HepG2 (cell line): ENCODE measurements around the gene MAPRE3. TPM values are rescaled to one million over a fixed set of nuclear protein-coding genes. Genes with fewer than 3 reads are reported as not detected.
A peak's percentile ranks its signal among the peaks of the same experiment; 100 is the strongest.

ENCODE experiments used
- MED13 ChIP-seq: sonication (generic); formaldehyde crosslinking; IDR thresholded peaks from 2 replicates; pipeline ENCODE4 v1.5.0; 2020; ENCODE audit warnings: missing genetic modification reagents
- NCOR1 ChIP-seq: fragments of 200-600 bp; sonication (generic); IDR thresholded peaks from 2 replicates; pipeline ENCODE4 v1.7.0; 2017; ENCODE audit warnings: antibody characterized with exemption, low read length, borderline replicate concordance
- PTBP1 ChIP-seq: fragments of 200-400 bp; formaldehyde crosslinking; IDR thresholded peaks from 2 replicates; pipeline ENCODE4 v1.6.1; 2018; ENCODE audit warnings: low read length, low read depth; ENCODE audit not compliant: poor library complexity, severe bottlenecking
- SSRP1 ChIP-seq: IDR thresholded peaks from 2 replicates; pipeline ENCODE4 v1.6.1; 2016; ENCODE audit warnings: control low read depth
- ZFP62 ChIP-seq: sonication (generic); formaldehyde crosslinking; IDR thresholded peaks from 2 replicates; pipeline ENCODE4 v1.4.0; 2020; ENCODE audit warnings: missing genetic modification reagents
- ZNF292 ChIP-seq: sonication (generic); formaldehyde crosslinking; IDR thresholded peaks from 2 replicates; pipeline ENCODE4 v1.8.1; 2022; ENCODE audit warnings: mild to moderate bottlenecking, low read depth, missing genetic modification reagents, borderline replicate concordance
- polyA plus RNA-seq, 8 experiments: library from polyadenylated mRNA; depleted of rRNA in 3 of 8; stranded (reverse) in 7 of 8; unstranded in 1 of 8; fragments of >200 nt; fragmentation: Illumina TruSeq in 4 of 8; extraction: Trizol in 4 of 8; gene quantifications; 2 replicates each; pipeline versions ENCODE4 v1.2.1 to v1.2.3, GENCODE V29; 2011 to 2016; ENCODE audit warnings: low read depth in 4 of 8, missing spikeins in 1 of 8, mixed read lengths in 1 of 8; ENCODE audit not compliant: insufficient read depth in 1 of 8
- total RNA-seq, 5 experiments: library from RNA; depleted of rRNA; stranded (reverse); fragments of >200 nt; fragmentation: Illumina TruSeq; extraction: Trizol; gene quantifications; 2 replicates each; pipeline ENCODE4 v1.2.3, GENCODE V29; 2016; ENCODE audit warnings: low read depth in 1 of 5
- TF ChIP-seq, protein P1 (sequence below): sonication (generic); formaldehyde crosslinking; IDR thresholded peaks from 2 replicates; pipeline ENCODE4 v1.4.0; 2020; ENCODE audit warnings: mild to moderate bottlenecking, missing genetic modification reagents
- TF ChIP-seq, protein P2 (sequence below), 2 experiments: fragments of 450-650 bp in 1 of 2; sonication (generic) in 1 of 2; formaldehyde crosslinking in 1 of 2; IDR thresholded peaks; 2 replicates each; pipeline versions ENCODE4 v1.6.1 to v1.8.0; 2016 to 2022; ENCODE audit warnings: antibody characterized with exemption in 1 of 2, mild to moderate bottlenecking in 1 of 2, missing genetic modification reagents in 1 of 2
- TF ChIP-seq, protein P3 (sequence below): sonication (generic); formaldehyde crosslinking; IDR thresholded peaks from 2 replicates; pipeline ENCODE4 v1.5.1; 2020; ENCODE audit warnings: missing genetic modification reagents, mild to moderate bottlenecking, borderline replicate concordance
- TF ChIP-seq, protein P4 (sequence below): sonication (generic); formaldehyde crosslinking; IDR thresholded peaks from 2 replicates; pipeline ENCODE4 v1.4.0; 2020; ENCODE audit warnings: missing genetic modification reagents, borderline replicate concordance
- TF ChIP-seq, protein P5 (sequence below): IDR thresholded peaks from 2 replicates; pipeline ENCODE4 v1.6.1; 2012; ENCODE audit warnings: low read depth, low read length, improper control_type of control experiment

MAPRE3 gene
- total and polyA plus RNA-seq, 2 of the 13 experiments (the other 11 are each of a cell fraction or from before 2014, with no cell fraction given): 0.31 to 0.91 TPM

DNA sequence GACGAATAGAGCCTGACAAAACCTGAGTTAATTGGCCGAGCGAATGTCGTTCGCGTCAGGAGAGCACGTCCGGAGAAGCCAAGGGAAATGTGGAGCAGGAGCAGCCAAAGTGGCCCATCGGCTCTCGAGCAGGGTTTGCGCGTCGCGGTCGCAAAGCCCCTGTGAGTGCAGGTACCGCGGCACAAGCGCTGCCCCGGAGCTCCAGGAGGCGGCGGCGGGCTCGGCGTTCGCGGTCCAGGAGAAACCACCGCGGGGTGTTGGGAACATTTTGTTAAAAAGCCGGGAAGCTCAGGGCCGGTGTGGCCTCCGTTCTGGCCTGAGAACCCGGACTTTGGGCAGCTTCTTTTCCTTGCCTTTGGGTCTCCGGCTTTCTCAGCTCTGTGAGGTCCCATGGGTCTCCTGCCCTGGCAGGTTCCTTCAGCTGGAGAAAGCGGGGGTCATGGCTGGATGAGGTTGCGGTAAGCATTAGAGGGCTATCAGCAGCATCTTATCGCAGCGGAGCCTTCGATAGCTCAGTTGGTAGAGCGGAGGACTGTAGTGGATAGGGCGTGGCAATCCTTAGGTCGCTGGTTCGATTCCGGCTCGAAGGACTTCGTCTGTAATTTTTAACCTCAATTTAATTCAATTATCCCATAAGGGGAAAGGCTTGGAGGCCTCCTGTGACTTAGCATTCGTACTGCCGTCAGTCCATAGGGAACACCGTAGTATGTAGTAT, 80.0 kb downstream of the MAPRE3 start (continued):
- TF ChIP-seq, protein P1, sequence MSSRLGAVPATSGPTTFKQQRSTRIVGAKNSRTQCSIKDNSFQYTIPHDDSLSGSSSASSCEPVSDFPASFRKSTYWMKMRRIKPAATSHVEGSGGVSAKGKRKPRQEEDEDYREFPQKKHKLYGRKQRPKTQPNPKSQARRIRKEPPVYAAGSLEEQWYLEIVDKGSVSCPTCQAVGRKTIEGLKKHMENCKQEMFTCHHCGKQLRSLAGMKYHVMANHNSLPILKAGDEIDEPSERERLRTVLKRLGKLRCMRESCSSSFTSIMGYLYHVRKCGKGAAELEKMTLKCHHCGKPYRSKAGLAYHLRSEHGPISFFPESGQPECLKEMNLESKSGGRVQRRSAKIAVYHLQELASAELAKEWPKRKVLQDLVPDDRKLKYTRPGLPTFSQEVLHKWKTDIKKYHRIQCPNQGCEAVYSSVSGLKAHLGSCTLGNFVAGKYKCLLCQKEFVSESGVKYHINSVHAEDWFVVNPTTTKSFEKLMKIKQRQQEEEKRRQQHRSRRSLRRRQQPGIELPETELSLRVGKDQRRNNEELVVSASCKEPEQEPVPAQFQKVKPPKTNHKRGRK (CRISPR knock-in tag): no peak
- TF ChIP-seq NCOR1 (no peak), SSRP1 (no peak), ZNF292 (peak; percentile 74; the same call in 1 of the 2 replicates), MED13 (CRISPR knock-in tag) (peak; percentile 41; the same call in 1 of the 2 replicates), ZFP62 (CRISPR knock-in tag) (peak; percentile 87; the same call in 1 of the 2 replicates), PTBP1 (peak; percentile 56)
- TF ChIP-seq, protein P2, sequence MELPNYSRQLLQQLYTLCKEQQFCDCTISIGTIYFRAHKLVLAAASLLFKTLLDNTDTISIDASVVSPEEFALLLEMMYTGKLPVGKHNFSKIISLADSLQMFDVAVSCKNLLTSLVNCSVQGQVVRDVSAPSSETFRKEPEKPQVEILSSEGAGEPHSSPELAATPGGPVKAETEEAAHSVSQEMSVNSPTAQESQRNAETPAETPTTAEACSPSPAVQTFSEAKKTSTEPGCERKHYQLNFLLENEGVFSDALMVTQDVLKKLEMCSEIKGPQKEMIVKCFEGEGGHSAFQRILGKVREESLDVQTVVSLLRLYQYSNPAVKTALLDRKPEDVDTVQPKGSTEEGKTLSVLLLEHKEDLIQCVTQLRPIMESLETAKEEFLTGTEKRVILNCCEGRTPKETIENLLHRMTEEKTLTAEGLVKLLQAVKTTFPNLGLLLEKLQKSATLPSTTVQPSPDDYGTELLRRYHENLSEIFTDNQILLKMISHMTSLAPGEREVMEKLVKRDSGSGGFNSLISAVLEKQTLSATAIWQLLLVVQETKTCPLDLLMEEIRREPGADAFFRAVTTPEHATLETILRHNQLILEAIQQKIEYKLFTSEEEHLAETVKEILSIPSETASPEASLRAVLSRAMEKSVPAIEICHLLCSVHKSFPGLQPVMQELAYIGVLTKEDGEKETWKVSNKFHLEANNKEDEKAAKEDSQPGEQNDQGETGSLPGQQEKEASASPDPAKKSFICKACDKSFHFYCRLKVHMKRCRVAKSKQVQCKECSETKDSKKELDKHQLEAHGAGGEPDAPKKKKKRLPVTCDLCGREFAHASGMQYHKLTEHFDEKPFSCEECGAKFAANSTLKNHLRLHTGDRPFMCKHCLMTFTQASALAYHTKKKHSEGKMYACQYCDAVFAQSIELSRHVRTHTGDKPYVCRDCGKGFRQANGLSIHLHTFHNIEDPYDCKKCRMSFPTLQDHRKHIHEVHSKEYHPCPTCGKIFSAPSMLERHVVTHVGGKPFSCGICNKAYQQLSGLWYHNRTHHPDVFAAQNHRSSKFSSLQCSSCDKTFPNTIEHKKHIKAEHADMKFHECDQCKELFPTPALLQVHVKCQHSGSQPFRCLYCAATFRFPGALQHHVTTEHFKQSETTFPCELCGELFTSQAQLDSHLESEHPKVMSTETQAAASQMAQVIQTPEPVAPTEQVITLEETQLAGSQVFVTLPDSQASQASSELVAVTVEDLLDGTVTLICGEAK (IDR thresholded peaks at IDR 0.05): no peak
- TF ChIP-seq, protein P2 (CRISPR knock-in tag; IDR thresholded peaks at IDR 0.05): peak; percentile 45; the same call in 1 of the 2 replicates
- TF ChIP-seq, protein P3, sequence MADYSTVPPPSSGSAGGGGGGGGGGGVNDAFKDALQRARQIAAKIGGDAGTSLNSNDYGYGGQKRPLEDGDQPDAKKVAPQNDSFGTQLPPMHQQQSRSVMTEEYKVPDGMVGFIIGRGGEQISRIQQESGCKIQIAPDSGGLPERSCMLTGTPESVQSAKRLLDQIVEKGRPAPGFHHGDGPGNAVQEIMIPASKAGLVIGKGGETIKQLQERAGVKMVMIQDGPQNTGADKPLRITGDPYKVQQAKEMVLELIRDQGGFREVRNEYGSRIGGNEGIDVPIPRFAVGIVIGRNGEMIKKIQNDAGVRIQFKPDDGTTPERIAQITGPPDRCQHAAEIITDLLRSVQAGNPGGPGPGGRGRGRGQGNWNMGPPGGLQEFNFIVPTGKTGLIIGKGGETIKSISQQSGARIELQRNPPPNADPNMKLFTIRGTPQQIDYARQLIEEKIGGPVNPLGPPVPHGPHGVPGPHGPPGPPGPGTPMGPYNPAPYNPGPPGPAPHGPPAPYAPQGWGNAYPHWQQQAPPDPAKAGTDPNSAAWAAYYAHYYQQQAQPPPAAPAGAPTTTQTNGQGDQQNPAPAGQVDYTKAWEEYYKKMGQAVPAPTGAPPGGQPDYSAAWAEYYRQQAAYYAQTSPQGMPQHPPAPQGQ (CRISPR knock-in tag): no peak
- TF ChIP-seq, protein P4, sequence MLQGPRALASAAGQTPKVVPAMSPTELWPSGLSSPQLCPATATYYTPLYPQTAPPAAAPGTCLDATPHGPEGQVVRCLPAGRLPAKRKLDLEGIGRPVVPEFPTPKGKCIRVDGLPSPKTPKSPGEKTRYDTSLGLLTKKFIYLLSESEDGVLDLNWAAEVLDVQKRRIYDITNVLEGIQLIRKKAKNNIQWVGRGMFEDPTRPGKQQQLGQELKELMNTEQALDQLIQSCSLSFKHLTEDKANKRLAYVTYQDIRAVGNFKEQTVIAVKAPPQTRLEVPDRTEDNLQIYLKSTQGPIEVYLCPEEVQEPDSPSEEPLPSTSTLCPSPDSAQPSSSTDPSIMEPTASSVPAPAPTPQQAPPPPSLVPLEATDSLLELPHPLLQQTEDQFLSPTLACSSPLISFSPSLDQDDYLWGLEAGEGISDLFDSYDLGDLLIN (CRISPR knock-in tag): no peak; the same call in 1 of the 2 replicates
- TF ChIP-seq, protein P5, sequence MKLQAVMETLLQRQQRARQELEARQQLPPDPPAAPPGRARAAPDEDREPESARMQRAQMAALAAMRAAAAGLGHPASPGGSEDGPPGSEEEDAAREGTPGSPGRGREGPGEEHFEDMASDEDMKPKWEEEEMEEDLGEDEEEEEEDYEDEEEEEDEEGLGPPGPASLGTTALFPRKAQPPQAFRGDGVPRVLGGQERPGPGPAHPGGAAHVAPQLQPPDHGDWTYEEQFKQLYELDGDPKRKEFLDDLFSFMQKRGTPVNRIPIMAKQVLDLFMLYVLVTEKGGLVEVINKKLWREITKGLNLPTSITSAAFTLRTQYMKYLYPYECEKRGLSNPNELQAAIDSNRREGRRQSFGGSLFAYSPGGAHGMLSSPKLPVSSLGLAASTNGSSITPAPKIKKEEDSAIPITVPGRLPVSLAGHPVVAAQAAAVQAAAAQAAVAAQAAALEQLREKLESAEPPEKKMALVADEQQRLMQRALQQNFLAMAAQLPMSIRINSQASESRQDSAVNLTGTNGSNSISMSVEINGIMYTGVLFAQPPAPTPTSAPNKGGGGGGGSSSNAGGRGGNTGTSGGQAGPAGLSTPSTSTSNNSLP: peak; percentile 92; the same call in 1 of the 2 replicates
